Smooth muscle cell (in vitro differentiated cells): ENCODE data around the gene UBTD1. TPM values are rescaled to one million over a fixed set of nuclear protein-coding genes. Genes with fewer than 3 reads are reported as not detected.

Experiments used
- DNase-seq: peaks from one replicate; lab custom pipeline; 2025; ENCODE audit not compliant: unreplicated experiment; lab: John Stamatoyannopoulos, UW
- H2AFZ ChIP-seq: fragments of 200-600 bp; sonication (generic); 2 replicates; pipeline ENCODE4 v1.6.0; 2016; ENCODE audit warnings: antibody characterized with exemption, low read depth, mild to moderate bottlenecking
- H3F3A ChIP-seq: fragments of 200-600 bp; sonication (generic); 2 replicates; pipeline ENCODE4 v1.6.0; 2017; ENCODE audit warnings: antibody characterized with exemption, low read depth
- H3K27ac ChIP-seq: fragments of 200-600 bp; sonication (generic); 2 replicates; pipeline ENCODE4 v1.5.1; 2016; ENCODE audit warnings: low read depth, mild to moderate bottlenecking
- H3K27me3 ChIP-seq: fragments of 200-600 bp; sonication (generic); 2 replicates; pipeline ENCODE4 v1.6.1; 2016; ENCODE audit warnings: low read depth, mild to moderate bottlenecking
- H3K36me3 ChIP-seq: fragments of 200-600 bp; sonication (generic); 2 replicates; pipeline ENCODE4 v1.5.1; 2016; ENCODE audit warnings: low read depth
- H3K4me1 ChIP-seq: fragments of 200-600 bp; sonication (generic); 2 replicates; pipeline ENCODE4 v1.5.1; 2016; ENCODE audit warnings: low read depth
- H3K4me2 ChIP-seq: fragments of 200-600 bp; sonication (generic); 2 replicates; pipeline ENCODE4 v1.6.0; 2016; ENCODE audit warnings: mild to moderate bottlenecking
- H3K4me3 ChIP-seq: fragments of 200-600 bp; sonication (generic); 2 replicates; pipeline ENCODE4 v1.5.1; 2016; ENCODE audit warnings: mild to moderate bottlenecking
- H3K79me2 ChIP-seq: fragments of 200-600 bp; sonication (generic); 2 replicates; pipeline ENCODE4 v1.6.0; 2016; ENCODE audit warnings: low read depth, mild to moderate bottlenecking
- H3K9ac ChIP-seq: fragments of 200-600 bp; sonication (generic); 2 replicates; pipeline ENCODE4 v1.6.0; 2016; ENCODE audit warnings: low read depth
- H3K9me3 ChIP-seq: fragments of 200-600 bp; sonication (generic); replicated peaks from 2 replicates; pipeline ENCODE4 v1.5.1; 2016; ENCODE audit warnings: low read depth
- H4K20me1 ChIP-seq: fragments of 200-600 bp; sonication (generic); 2 replicates; pipeline ENCODE4 v1.6.0; 2016; ENCODE audit warnings: low read depth
- CTCF ChIP-seq: fragments of 200-600 bp; sonication (generic); IDR thresholded peaks from 2 replicates; pipeline ENCODE4 v1.5.1; 2017; ENCODE audit warnings: borderline replicate concordance, mild to moderate bottlenecking, antibody characterized with exemption; ENCODE audit not compliant: insufficient read depth, poor library complexity, severe bottlenecking
- WGBS: methylation state at CpG from one replicate; pipeline ENCODE4 v1.1.7; 2016; ENCODE audit warnings: low lambda C conversion rate; 5-methylcytosine and 5-hydroxymethylcytosine counted together
- polyA plus RNA-seq: library from polyadenylated mRNA; unstranded; fragments of >200 nt; fragmentation: Nextera tagmentation; extraction: Ambion mirVana; gene quantifications from 2 replicates; pipeline ENCODE4 v1.2.1, GENCODE V29; 2016
- total RNA-seq: library from RNA; depleted of rRNA; stranded (reverse); fragments of >200 nt; gene quantifications from 2 replicates; pipeline ENCODE4 v1.2.3, GENCODE V29; 2014

Gene UBTD1
- total and polyA plus RNA-seq, 2 experiments from 2014 or later: 26.5 to 59.9 TPM

GRCh38 chr10:97607095-97607636 lies 108.4 kb downstream of the UBTD1 start:
- DNase-seq: no peak
- Histone ChIP-seq H3K27me3 (no peaks in the 10 kb centered on the region), H3F3A (no peaks in the 10 kb centered on the region), H3K4me2 (no peak overlapping the region), H3K4me1 (no peaks in the 10 kb centered on the region), H3K79me2 (no peaks in the 10 kb centered on the region), H4K20me1 (no peaks in the 10 kb centered on the region), H3K36me3 (no peaks in the 10 kb centered on the region), H3K9me3 (no peaks in the 10 kb centered on the region), H3K4me3 (no peak overlapping the region), H3K27ac (no peak overlapping the region), H2AFZ (no peak overlapping the region), H3K9ac (no peak overlapping the region)
- TF ChIP-seq CTCF: no peak
- 90% methylated on average over 5 of the region's 5 CpGs for WGBS

- Histone ChIP-seq H4K20me1 (no peaks in the 10 kb centered on the region), H3K79me2 (no peaks in the 10 kb centered on the region), H3K9me3 (no peaks in the 10 kb centered on the region), H3F3A (no peaks in the 10 kb centered on the region), H2AFZ (no peak overlapping the region), H3K4me2 (no peak overlapping the region), H3K27ac (no peak overlapping the region), H3K4me1 (no peaks in the 10 kb centered on the region), H3K4me3 (no peak overlapping the region), H3K36me3 (no peaks in the 10 kb centered on the region), H3K27me3 (no peaks in the 10 kb centered on the region), H3K9ac (no peak overlapping the region)
- no peak for TF ChIP-seq CTCF
- WGBS: 91% methylated on average over 13 of the region's 13 CpGs
- DNase-seq: no peak
Observed at GRCh38 chr10:97608991-97609561, 110.4 kb downstream of the UBTD1 start.

GRCh38 chr10:97611473-97611872 lies 112.7 kb downstream of the UBTD1 start:
- H3K27me3 ChIP-seq: no peaks in the 10 kb centered on the region

More at GRCh38 chr10:97611473-97611872, 112.7 kb downstream of the UBTD1 start:
- Histone ChIP-seq H3K9ac (no peak overlapping the region), H3K4me2 (no peak overlapping the region), H3K4me1 (no peaks in the 10 kb centered on the region), H3F3A (no peaks in the 10 kb centered on the region), H3K27ac (no peak overlapping the region), H3K9me3 (no peaks in the 10 kb centered on the region), H2AFZ (no peak overlapping the region), H3K4me3 (no peak overlapping the region), H4K20me1 (no peaks in the 10 kb centered on the region), H3K36me3 (no peaks in the 10 kb centered on the region), H3K79me2 (no peaks in the 10 kb centered on the region)
- no peak for DNase-seq
- WGBS: 87% methylated on average over 12 of the region's 12 CpGs
- TF ChIP-seq CTCF: no peak
